ENCODE measurements around the gene PAPSS2.

DNA sequence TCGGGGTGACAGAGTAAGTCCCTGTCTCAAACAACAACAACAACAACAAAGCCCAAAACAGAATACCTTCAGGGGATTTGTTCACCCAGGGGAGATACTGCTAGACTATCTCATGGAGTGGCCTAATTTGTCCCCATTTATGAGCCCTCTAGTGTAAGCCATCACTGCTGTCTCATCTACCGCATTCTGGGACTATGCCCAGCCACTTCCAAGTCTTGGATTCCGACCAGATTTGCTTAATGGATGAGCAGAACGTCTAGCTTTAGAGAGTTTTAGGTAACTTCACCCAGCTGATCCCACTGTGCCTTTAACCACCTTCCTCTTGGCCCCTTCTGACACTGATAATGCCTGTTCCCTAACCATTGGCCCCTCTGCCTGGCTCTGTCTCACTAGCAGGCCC lies 47.1 kb downstream of the PAPSS2 start:
- TF ChIP-seq, protein P1, sequence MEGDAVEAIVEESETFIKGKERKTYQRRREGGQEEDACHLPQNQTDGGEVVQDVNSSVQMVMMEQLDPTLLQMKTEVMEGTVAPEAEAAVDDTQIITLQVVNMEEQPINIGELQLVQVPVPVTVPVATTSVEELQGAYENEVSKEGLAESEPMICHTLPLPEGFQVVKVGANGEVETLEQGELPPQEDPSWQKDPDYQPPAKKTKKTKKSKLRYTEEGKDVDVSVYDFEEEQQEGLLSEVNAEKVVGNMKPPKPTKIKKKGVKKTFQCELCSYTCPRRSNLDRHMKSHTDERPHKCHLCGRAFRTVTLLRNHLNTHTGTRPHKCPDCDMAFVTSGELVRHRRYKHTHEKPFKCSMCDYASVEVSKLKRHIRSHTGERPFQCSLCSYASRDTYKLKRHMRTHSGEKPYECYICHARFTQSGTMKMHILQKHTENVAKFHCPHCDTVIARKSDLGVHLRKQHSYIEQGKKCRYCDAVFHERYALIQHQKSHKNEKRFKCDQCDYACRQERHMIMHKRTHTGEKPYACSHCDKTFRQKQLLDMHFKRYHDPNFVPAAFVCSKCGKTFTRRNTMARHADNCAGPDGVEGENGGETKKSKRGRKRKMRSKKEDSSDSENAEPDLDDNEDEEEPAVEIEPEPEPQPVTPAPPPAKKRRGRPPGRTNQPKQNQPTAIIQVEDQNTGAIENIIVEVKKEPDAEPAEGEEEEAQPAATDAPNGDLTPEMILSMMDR (conservative IDR thresholded peaks at IDR 0.05 in 1 of 2, IDR thresholded peaks at IDR 0.05 in 1 of 2; ENCODE audit: low read depth in 1 of 2, low read length in 2 of 2): no peak
- TF ChIP-seq EZH2 (IDR thresholded peaks at IDR 0.05; ENCODE audit: low read length, missing control alignments): no peak
